ENCODE measurements around the gene EXD3.

EXD3 gene

DNA sequence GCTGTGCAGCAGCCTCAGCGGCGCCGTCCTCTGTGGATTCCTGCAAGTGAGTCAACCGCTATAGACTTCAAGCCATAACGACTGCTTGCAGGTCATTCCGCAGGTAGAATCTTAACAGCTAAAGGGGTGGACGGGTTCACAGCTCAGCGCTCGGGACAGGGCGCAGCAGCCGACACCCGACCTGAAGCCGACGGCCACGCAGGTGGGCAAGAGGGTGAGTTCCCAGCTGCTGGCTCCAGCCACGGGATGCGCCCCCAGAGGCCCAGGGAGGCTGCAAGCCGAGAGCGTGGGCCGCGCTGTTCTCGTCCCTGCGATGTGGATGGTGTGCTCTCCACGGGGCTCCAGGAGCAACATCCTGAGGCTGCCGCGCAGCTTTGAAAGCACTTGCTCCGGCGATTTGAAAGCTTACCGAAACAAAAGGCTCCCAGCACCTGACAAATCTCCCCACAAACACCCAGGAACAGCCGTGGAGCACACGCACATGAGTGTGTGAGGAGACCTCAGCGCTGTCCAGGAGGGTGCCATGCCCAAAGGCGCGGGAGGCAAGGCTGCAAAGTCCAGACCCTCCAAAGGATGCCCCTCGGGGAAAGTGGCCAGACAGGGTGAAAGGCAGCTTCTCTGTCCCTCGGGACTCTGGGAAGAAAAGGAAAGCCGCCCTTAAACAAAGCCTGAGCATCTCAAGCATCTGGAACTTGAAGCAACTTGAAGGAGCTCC is 48.7 kb downstream of the EXD3 start:
- no peak overlapping the region for H3K4me3 ChIP-seq (replicated peaks; ENCODE audit: low read depth, low read length)
- TF ChIP-seq CTCF (IDR thresholded peaks at IDR 0.05; ENCODE audit: low read length, missing control alignments) = no peak
- no peak for DNase-seq (ENCODE audit: low read depth)

GRCh38 chr9:137373611-137373980 is 49.4 kb downstream of the EXD3 start:
- DNase-seq (ENCODE audit: low read depth) = no peak
- H3K4me3 ChIP-seq (replicated peaks; ENCODE audit: low read depth, low read length) = no peak overlapping the region
- no peak for TF ChIP-seq CTCF (IDR thresholded peaks at IDR 0.05; ENCODE audit: low read length, missing control alignments)

GRCh38 chr9:137372693-137373610 is 50.0 kb downstream of the EXD3 start:
- TF ChIP-seq CTCF (IDR thresholded peaks at IDR 0.05; ENCODE audit: low read length, missing control alignments) = no peak
- no peak for DNase-seq (ENCODE audit: low read depth)

GRCh38 chr9:137371946-137372651 is 50.9 kb downstream of the EXD3 start:
- H3K4me3 ChIP-seq (replicated peaks; ENCODE audit: low read depth, low read length) = no peak overlapping the region
- DNase-seq (ENCODE audit: low read depth) = no peak
- no peak for TF ChIP-seq CTCF (IDR thresholded peaks at IDR 0.05; ENCODE audit: low read length, missing control alignments)

More at GRCh38 chr9:137372693-137373610, 50.0 kb downstream of the EXD3 start:
- no peak overlapping the region for H3K4me3 ChIP-seq (replicated peaks; ENCODE audit: low read depth, low read length)

DNA sequence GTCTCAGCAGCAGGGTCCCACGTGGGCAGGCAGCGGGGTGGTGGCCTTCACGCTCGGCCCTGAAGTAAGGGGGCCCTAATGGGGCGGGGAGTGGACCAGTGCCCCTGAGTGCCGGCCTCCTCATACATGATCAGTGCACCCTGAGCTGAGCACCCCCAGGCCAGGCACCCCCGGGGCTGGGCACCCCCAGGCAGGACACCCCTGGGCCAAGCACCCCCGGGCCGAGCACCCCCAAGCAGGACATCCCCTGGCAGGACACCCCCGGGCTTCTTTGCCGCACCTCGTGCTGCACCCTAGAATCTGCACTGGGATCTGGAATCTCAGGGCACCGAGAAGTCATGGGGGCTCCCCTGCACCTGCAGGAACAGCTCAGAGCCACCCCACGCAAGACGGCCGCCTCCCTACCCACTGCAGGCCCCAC is 51.4 kb downstream of the EXD3 start:
- no peak for DNase-seq (ENCODE audit: low read depth)
- TF ChIP-seq CTCF (IDR thresholded peaks at IDR 0.05; ENCODE audit: low read length, missing control alignments) = no peak
- H3K4me3 ChIP-seq (replicated peaks; ENCODE audit: low read depth, low read length) = no peak overlapping the region

GRCh38 chr9:137370865-137371520 is 52.0 kb downstream of the EXD3 start:
- DNase-seq (ENCODE audit: low read depth) = no peak
- TF ChIP-seq CTCF (IDR thresholded peaks at IDR 0.05; ENCODE audit: low read length, missing control alignments) = no peak
- no peak overlapping the region for H3K4me3 ChIP-seq (replicated peaks; ENCODE audit: low read depth, low read length)

Data from fibroblast of pulmonary artery (primary cell).